GM18502 (cell line): ENCODE results near the gene FEM1C.

Source experiments
- ATAC-seq: cut with Tn5 transposase; IDR thresholded peaks from one replicate; pipeline ENCODE4 v1.9.1; 2021; ENCODE audit warnings: mild to moderate bottlenecking; ENCODE audit not compliant: unreplicated experiment, poor library complexity

The FEM1C gene

GRCh38 chr5:115526604-115527003 is 18.0 kb downstream of the FEM1C start:
- no peak for ATAC-seq

DNA sequence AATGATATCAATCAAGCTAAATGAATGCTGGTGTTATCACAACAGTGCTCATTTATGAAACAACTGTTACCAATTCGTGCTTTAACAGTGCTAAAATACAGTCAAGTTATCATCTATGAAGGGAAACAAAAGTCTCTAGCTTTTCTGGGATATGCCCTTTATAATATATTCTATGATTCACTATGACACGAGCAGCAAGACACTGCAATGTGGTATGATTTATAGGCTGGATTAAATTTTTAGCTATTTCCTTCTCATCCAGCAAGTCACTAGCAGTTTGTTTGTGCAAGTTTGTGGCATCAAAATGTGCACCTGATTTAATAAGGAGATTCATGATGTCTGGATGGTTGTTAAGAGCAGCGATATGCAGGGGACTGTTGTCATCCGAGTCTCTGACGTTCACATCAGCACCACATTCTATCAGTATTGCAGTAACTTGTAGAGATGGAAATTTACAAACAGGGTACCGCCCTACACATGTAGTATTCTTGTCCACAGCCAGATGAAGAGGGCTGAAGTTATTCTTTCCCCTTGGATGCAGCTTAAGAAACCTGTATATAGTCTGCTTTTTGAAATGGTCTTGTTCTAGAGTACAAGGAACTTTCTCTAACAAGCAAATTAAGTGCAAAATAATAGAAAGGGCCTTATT is 20.3 kb downstream of the FEM1C start:
- ATAC-seq: no peak

- no peak for ATAC-seq
These were observed 21.7 kb downstream of the FEM1C start for GRCh38 chr5:115522832-115523403.

- ATAC-seq: no peak
These were observed 24.4 kb downstream of the FEM1C start for GRCh38 chr5:115520191-115520590.

DNA sequence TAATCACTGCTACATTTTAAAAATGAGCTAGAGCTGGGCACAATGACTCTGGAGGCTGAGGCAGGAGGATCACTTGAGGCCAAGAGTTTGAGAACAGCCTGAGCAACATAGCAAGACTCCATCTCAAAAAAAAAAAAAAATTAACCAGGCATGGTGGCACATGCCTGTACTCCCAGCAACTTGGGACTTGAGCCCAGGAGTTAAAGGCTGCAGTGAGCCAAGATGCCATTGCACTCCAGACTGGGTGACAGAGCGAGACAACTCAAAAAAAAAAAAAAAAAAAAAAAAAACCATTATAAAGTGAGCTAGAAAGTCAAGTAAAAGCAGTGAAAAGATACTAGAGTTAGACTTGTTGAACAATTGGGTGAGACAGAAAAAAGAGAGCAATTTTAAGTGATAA is 28.2 kb downstream of the FEM1C start:
- no peak for ATAC-seq

DNA sequence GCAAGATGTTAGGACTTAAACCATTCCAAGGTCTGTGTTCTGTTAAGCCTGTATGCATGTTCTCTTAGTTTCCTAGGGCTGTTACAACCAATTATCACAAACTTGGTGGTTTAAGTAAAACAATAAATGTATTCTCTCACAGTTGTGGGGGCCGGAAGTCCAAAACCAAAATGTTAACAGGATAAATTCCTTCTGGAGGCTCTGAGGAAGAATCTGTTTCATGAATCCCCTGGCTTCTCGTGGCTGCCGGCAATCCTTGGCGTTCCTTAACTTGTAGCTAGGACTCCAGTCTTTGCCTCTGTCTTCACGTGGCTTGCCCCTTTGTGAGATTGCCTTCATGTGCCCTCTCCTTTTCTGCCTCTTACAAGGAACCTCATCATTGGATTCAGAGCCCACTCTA is 30.4 kb downstream of the FEM1C start:
- ATAC-seq: no peak

- ATAC-seq: no peak
These were observed 32.9 kb downstream of the FEM1C start for GRCh38 chr5:115511632-115512031.

DNA sequence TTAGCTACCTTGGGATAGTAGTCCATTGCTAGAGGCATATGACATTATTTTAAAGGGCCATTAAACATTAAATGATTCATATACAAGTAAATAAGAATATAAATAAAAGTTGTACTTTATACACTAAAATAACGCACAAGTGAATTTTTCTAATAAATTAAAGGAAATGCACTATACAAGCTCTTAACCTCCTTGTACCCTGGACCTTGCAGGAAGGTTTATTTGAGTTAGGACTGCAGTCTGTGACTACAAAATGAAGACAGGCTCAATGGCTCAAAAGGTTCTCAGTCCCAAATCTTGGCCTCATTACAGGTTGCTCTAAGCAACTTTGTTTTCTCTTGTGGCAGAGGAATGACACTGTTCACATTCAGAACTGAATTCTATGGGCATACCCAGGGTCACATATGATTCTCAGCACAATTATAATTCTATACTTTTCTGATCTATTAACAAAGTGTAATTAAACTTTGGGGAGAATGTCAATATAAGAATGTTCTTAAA is 34.4 kb downstream of the FEM1C start:
- no peak for ATAC-seq

DNA sequence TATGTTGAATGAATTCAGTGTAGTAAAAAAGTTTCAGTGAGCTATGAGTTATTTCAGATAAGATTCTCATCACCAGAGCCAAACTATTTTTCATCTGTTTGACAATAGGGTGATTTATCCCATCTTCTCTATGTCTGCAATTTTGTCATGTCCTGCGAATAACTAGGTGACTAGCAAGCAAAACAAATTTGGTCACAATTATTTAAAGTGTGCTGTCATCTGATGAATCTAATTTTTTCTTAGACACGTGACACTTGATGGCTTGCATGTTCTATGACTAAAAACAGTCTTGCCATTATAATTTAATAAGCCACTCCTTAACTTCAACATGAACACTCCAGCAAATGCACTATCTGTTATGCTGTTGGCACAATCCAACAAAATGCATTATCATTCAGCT is 35.0 kb downstream of the FEM1C start:
- ATAC-seq: no peak

- ATAC-seq: no peak
These were observed 36.9 kb downstream of the FEM1C start for GRCh38 chr5:115507681-115508080.

GRCh38 chr5:115503420-115503819 is 41.2 kb downstream of the FEM1C start:
- ATAC-seq: no peak

GRCh38 chr5:115501464-115502210 is 42.9 kb downstream of the FEM1C start:
- no peak for ATAC-seq

GRCh38 chr5:115500225-115500624 is 44.4 kb downstream of the FEM1C start:
- ATAC-seq: no peak

- no peak for ATAC-seq
These were observed 47.5 kb downstream of the FEM1C start for GRCh38 chr5:115496936-115497576.

GRCh38 chr5:115494570-115495289 is 49.8 kb downstream of the FEM1C start:
- ATAC-seq: peak; percentile 78

GRCh38 chr5:115490596-115490995 is 54.0 kb downstream of the FEM1C start:
- no peak for ATAC-seq

GRCh38 chr5:115489733-115490132 is 54.8 kb downstream of the FEM1C start:
- no peak for ATAC-seq

GRCh38 chr5:115487756-115488155 is 56.8 kb downstream of the FEM1C start:
- peak; percentile 66 for ATAC-seq

- no peak for ATAC-seq
These were observed 57.4 kb downstream of the FEM1C start for GRCh38 chr5:115487168-115487567.

- ATAC-seq: no peak
These were observed 57.8 kb downstream of the FEM1C start for GRCh38 chr5:115486728-115487127.
